ENCODE measurements around the gene RB1.

- TF ChIP-seq CTCF (IDR thresholded peaks at IDR 0.05; ENCODE audit: low read length), result no peak
- TF ChIP-seq EZH2 (IDR thresholded peaks at IDR 0.05; ENCODE audit: borderline replicate concordance, low read length), result no peak
Observed at GRCh38 chr13:48255090-48255489, 48.5 kb upstream of the RB1 start.
